Colonic mucosa (tissue), 4 donors: Measurements from ENCODE around the gene ZFAND6. TPM values are rescaled to one million over a fixed set of nuclear protein-coding genes. Genes with fewer than 3 reads are reported as not detected.
"Not testable (repeated sequence)": the region's sequence is repeated elsewhere in the genome, so short reads cannot be mapped to it uniquely, and the experiment has no call there.

Experiments
- DNase-seq: peaks from one replicate; pipeline ENCODE4 v3.0.0-alpha.2; 2020
- H3K27ac ChIP-seq: fragments of 200-600 bp; one replicate; pipeline ENCODE4 v1.8.0; 2021
- H3K27me3 ChIP-seq: fragments of 200-600 bp; one replicate; pipeline ENCODE4 v1.8.0; 2021
- H3K36me3 ChIP-seq: fragments of 200-600 bp; one replicate; pipeline ENCODE4 v1.8.0; 2021
- H3K4me1 ChIP-seq: fragments of 200-600 bp; one replicate; pipeline ENCODE4 v1.8.0; 2021; ENCODE audit warnings: mild to moderate bottlenecking
- H3K4me3 ChIP-seq: fragments of 200-600 bp; one replicate; pipeline ENCODE4 v1.8.0; 2021
- H3K9ac ChIP-seq, 2 donors: one replicate each; pipeline ENCODE4 v1.7.0; 2013; ENCODE audit warnings: control low read depth in 2 of 2, low read depth in 2 of 2, low read length in 2 of 2
- H3K9me3 ChIP-seq: fragments of 200-600 bp; one replicate; pipeline ENCODE4 v1.8.0; 2021
- intact Hi-C: fragments of 100-400 bp; cut with DNase I; formaldehyde crosslinking; loops from one replicate; pipeline ENCODE4 v1.14.1; 2022
- total RNA-seq, 2 donors: library from RNA; stranded (reverse); fragmentation: NEBNext Ultra II Directional in 1 of 2; extraction: Animal tissue kit (Norgen Biotek cat#: 25700) in 1 of 2; gene quantifications; one replicate each; pipeline ENCODE4 v1.2.1, GENCODE V29; 2021
- TF ChIP-seq, protein P1 (sequence below): fragments of 200-600 bp; IDR thresholded peaks from one replicate; pipeline ENCODE4 v1.8.0; 2022; ENCODE audit warnings: antibody characterized with exemption, mild to moderate bottlenecking
- donor health status: healthy.
- donor health status: DM: no; HTN: no; CAD: no.
- donor health status: DM: no; HTN: no; CAD: no.

Gene ZFAND6
- total RNA-seq, result 10 to 100 TPM; 56.0 to 82.4 TPM

DNA sequence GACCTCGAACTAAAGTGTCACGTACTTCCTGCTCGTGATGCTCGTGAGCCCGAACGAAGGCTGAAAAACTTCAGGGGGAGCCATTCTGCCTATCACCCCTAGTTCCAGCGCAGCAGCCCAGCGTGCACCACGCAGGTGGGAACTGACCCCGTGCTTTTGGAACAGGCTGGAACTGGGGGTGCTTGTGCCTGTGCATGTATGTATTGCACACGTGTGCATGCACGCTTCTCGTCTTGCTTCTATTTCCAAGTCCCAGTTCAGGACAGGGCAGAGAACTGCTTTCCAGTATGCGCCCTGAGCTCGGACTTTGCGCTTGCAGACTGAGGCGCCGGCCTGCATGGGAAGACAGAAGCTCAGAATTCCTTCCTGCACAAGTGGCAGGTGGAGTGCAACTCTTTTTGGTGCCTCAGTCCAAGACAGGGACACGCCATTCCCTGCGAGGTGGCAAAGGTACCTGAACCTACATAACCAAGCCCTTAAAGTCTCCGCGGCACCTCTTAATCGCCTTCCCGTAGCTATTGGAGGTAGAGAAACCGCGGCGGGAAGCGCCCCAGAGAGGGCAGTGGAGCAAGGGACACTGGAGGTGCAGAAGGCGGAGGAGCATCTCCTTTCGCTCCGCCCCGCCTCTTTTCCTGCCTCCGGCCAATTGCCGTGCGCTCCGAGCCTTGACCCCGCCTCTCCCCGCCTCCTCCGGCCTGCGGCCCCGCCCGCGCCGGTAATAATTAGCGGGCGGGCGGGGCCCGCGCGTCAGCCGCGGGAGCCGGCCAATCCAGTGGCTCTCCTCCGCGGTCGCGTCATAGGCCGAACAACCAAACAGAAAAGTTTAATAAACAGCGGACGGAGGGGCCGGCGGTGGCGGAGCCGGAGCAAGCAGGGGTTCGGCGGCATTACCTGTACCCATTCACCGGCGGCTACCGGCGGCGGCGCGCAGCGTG lies at the start of gene ZFAND6:
TSS of gene ZFAND6 (plus strand) at position 826 of the 935 bp plus-strand sequence. CDS start 60,669 bp downstream, outside the sequence.
- peak within 1 kb of the TSS; percentile 85 for H3K4me3 ChIP-seq
- intact Hi-C loops, result loop anchor here (5.0 to 10.0 kb wide), 2 partner anchors 113 to 164 kb away; partner anchors contain the start of gene MTHFS
- H3K36me3 ChIP-seq, result no peaks in the 10 kb centered on the region
- peak within 1 kb of the TSS; percentile 99 for H3K27ac ChIP-seq
- H3K9ac ChIP-seq, result peak within 1 kb of the TSS; percentile 71 to 86
- H3K27me3 ChIP-seq, result no peaks in the 10 kb centered on the region
- H3K4me1 ChIP-seq, result peaks cover 9% of the 10 kb centered on the region
- H3K9me3 ChIP-seq, result no peaks in the 10 kb centered on the region
- TF ChIP-seq, protein P1, sequence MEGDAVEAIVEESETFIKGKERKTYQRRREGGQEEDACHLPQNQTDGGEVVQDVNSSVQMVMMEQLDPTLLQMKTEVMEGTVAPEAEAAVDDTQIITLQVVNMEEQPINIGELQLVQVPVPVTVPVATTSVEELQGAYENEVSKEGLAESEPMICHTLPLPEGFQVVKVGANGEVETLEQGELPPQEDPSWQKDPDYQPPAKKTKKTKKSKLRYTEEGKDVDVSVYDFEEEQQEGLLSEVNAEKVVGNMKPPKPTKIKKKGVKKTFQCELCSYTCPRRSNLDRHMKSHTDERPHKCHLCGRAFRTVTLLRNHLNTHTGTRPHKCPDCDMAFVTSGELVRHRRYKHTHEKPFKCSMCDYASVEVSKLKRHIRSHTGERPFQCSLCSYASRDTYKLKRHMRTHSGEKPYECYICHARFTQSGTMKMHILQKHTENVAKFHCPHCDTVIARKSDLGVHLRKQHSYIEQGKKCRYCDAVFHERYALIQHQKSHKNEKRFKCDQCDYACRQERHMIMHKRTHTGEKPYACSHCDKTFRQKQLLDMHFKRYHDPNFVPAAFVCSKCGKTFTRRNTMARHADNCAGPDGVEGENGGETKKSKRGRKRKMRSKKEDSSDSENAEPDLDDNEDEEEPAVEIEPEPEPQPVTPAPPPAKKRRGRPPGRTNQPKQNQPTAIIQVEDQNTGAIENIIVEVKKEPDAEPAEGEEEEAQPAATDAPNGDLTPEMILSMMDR, result no peak
- peak; percentile 97 for DNase-seq

DNA sequence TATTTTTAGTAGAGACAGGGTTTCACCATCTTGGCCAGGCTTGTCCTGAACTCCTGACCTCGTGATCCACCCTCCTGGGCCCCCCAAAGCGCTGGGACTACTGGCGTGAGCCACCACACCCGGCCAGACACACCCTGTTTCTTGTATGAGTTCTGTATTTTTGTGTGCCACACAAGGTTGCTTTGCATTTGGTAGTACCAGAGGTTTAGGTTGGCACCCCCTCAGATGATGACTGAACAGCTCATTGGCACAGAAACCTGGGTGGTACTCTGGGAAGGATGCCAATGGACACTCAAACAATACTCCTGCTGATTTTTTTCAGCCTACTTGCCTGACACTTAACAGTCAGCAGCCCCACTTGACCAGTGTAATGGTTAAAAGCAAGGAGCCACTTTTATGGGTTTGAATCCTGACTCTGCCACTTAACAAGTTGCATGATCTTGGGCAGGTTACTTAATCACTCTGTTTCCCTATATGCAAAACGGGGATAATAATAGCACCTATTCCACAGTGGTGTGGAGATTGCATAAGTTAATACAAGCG lies 49.3 kb upstream of the ZFAND6 start:
- H3K27ac ChIP-seq, result no peak overlapping the region

DNA sequence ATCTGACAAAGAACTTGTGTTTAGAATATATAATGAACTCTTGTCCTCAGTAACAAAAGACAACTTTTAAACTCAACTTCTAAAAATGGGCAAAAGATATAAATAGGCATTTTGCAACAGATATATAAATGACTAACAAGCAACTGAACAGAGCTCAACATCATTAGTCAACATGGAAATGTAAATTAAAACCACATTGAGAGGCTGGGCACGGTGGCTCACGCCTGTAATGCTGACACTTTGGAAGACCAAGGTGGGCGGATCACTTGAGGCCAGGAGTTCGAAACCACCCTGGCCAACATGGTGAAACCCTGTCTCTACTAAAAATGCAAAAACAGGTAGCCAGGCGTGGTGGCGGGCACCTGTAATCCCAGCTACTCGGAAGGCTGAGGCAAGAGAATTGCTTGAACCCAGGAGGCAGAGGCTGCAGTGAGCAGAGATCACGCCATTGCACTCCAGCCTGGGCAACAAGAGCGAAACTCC lies 48.4 kb upstream of the ZFAND6 start:
- H3K4me3 ChIP-seq, H3K9me3 ChIP-seq, H3K4me1 ChIP-seq, DNase-seq, H3K27me3 ChIP-seq, H3K36me3 ChIP-seq, intact Hi-C loops, H3K9ac ChIP-seq, H3K27ac ChIP-seq: not testable (repeated sequence)

More for the DNA sequence above, 49.3 kb upstream of the ZFAND6 start:
- no peak overlapping the region for H3K4me3 ChIP-seq
- no peaks in the 10 kb centered on the region for H3K36me3 ChIP-seq
- no peaks in the 10 kb centered on the region for H3K4me1 ChIP-seq
- H3K27me3 ChIP-seq, result no peaks in the 10 kb centered on the region
- TF ChIP-seq, protein P1, result no peak
- H3K9ac ChIP-seq, result no peak overlapping the region
- no peak for DNase-seq
- intact Hi-C loops, result no loop called here
- no peaks in the 10 kb centered on the region for H3K9me3 ChIP-seq

DNA sequence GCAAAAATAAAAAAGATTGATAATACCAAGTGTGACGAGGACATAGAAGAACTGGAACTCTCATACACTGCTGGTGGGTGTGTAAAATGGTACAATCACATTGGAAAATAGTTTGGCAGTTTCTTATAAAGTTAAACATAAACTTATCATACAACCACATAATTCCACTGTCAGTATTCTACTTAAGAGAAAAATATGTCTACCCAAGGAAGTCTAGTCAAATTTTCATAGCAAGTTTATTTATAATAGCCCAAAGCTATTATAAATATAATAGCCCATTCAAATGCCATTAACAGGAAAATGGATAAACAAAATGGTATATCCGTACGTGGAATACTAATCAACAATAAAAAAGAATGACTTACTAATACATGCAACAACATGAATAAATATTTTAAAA lies 47.9 kb upstream of the ZFAND6 start:
- intact Hi-C loops, result no loop called here
- Histone ChIP-seq H3K4me1 (no peaks in the 10 kb centered on the region), H3K36me3 (no peaks in the 10 kb centered on the region), H3K4me3 (no peak overlapping the region), H3K27ac (no peak overlapping the region), H3K9me3 (no peaks in the 10 kb centered on the region), H3K9ac (no peak overlapping the region), H3K27me3 (no peaks in the 10 kb centered on the region)
- TF ChIP-seq, protein P1, result no peak
- DNase-seq, result no peak

DNA sequence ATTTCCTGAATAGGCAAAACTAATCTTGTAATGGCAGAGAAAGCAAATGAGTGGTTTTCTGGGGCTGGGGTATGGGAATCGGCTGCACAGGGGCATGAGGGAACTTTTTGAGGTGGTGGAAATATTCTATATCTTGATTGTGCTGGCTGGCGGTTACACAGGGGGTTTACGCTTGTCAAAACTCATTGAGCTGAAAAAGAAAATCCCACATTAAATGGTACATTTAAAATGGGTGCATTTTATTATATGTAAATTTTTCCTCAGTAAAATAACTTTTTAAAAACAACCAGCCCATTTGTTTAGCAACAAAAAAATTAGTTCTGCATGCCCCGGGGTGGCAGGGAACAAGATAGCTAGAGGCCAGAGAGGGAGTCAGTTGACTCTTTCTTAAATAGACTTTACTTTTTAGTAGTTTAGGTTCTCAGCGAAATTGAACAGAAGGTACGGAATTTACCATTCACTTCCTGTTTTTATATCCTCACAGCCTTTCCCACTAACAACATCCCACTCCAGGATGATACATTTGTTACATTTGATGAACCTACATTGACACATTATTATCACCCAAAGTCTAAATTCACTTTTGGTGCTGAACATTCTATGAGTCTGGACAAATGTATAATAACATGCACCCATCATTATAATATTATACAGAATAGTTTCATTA lies 47.3 kb upstream of the ZFAND6 start:
- intact Hi-C loops, result no loop called here
- Histone ChIP-seq H3K9ac (no peak overlapping the region), H3K36me3 (no peaks in the 10 kb centered on the region), H3K4me1 (no peaks in the 10 kb centered on the region), H3K27me3 (no peaks in the 10 kb centered on the region), H3K4me3 (no peak overlapping the region), H3K27ac (no peak overlapping the region), H3K9me3 (no peaks in the 10 kb centered on the region)
- TF ChIP-seq, protein P1, result no peak
- DNase-seq, result no peak

DNA sequence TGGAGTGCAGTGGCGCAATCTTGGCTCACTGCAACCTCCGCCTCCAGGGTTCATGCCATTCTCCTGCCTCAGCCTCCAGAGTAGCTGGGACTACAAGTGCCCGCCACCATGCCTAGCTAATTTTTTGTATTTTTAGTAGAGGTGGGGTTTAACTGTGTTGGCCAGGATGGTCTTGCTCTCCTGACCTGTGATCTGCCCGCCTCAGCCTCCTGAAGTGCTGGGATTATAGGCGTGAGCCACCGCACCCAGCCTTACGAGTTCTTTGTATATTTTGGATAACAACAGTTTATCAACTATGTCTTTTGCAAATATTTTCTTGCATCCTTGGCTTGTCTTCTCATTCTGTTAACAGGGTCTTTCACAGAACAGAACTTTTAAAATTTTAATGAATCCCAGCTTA lies 45.3 kb upstream of the ZFAND6 start:
- intact Hi-C loops, H3K4me1 ChIP-seq, H3K27ac ChIP-seq, H3K36me3 ChIP-seq, H3K9ac ChIP-seq, H3K4me3 ChIP-seq, DNase-seq, H3K27me3 ChIP-seq, H3K9me3 ChIP-seq: not testable (repeated sequence)
